IPS-11a (cell line): Measurements from ENCODE around the gene KPRP.

Experiments used
- H3K4me3 ChIP-seq: one replicate; pipeline ENCODE4 v1.5.1; 2013; ENCODE audit warnings: low read depth, low read length, control low read depth

Gene KPRP

GRCh38 chr1:152757747-152758146, at the start of gene KPRP:
TSS of gene KPRP (plus strand) at chr1:152758025. CDS start at chr1:152759589, 1,564 bp downstream.
- H3K4me3 ChIP-seq, result no peak within 1 kb of the TSS

- H3K4me3 ChIP-seq, result no peak overlapping the region
Observed at GRCh38 chr1:152718238-152718637, 39.6 kb upstream of the KPRP start.

GRCh38 chr1:152725261-152725660, 32.6 kb upstream of the KPRP start:
- no peak overlapping the region for H3K4me3 ChIP-seq

- H3K4me3 ChIP-seq, result no peak overlapping the region
Observed at GRCh38 chr1:152728986-152729385, 28.8 kb upstream of the KPRP start.

GRCh38 chr1:152735648-152736047, 22.2 kb upstream of the KPRP start:
- no peak overlapping the region for H3K4me3 ChIP-seq

GRCh38 chr1:152737997-152738396, 19.8 kb upstream of the KPRP start:
- H3K4me3 ChIP-seq, result no peak overlapping the region

GRCh38 chr1:152739841-152740240, 18.0 kb upstream of the KPRP start:
- H3K4me3 ChIP-seq, result no peak overlapping the region

- H3K4me3 ChIP-seq, result no peak overlapping the region
Observed at GRCh38 chr1:152741656-152742055, 16.2 kb upstream of the KPRP start.

- H3K4me3 ChIP-seq, result no peak overlapping the region
Observed at GRCh38 chr1:152743371-152744145, 14.3 kb upstream of the KPRP start.

GRCh38 chr1:152745289-152745704, 12.5 kb upstream of the KPRP start:
- no peak overlapping the region for H3K4me3 ChIP-seq

- H3K4me3 ChIP-seq, result no peak overlapping the region
Observed at GRCh38 chr1:152745765-152746444, 11.9 kb upstream of the KPRP start.

GRCh38 chr1:152747831-152748230, 10.0 kb upstream of the KPRP start:
- H3K4me3 ChIP-seq, result no peak overlapping the region

GRCh38 chr1:152752225-152752624, 5.6 kb upstream of the KPRP start:
- no peak overlapping the region for H3K4me3 ChIP-seq

GRCh38 chr1:152753586-152753985, 4.2 kb upstream of the KPRP start:
- no peak overlapping the region for H3K4me3 ChIP-seq

GRCh38 chr1:152756872-152757271, 953 bp upstream of the KPRP start:
- H3K4me3 ChIP-seq, result no peak overlapping the region

GRCh38 chr1:152758636-152759035, 811 bp downstream of the KPRP start:
- H3K4me3 ChIP-seq, result no peak overlapping the region

GRCh38 chr1:152759453-152760173, 1.8 kb downstream of the KPRP start:
- no peak overlapping the region for H3K4me3 ChIP-seq

GRCh38 chr1:152760551-152761190, 2.8 kb downstream of the KPRP start:
- H3K4me3 ChIP-seq, result no peak overlapping the region

GRCh38 chr1:152761609-152762213, 3.9 kb downstream of the KPRP start:
- H3K4me3 ChIP-seq, result no peak overlapping the region

GRCh38 chr1:152768847-152769533, 11.2 kb downstream of the KPRP start:
- H3K4me3 ChIP-seq, result no peak overlapping the region
